HG02588 (cell line): ENCODE data around the gene C4BPA.
A peak's percentile ranks its signal among the peaks of the same experiment; 100 is the strongest.

ENCODE experiments used
- ATAC-seq: cut with Tn5 transposase; IDR thresholded peaks from one replicate; pipeline ENCODE4 v1.9.1; 2021; ENCODE audit warnings: mild to moderate bottlenecking, moderate library complexity; ENCODE audit not compliant: unreplicated experiment

The C4BPA gene

GRCh38 chr1:207103892-207104373 lies at the start of gene C4BPA:
TSS of gene C4BPA (plus strand) at chr1:207104233. CDS start at chr1:207113026, 8,793 bp downstream.
- ATAC-seq = no peak

GRCh38 chr1:207054491-207054890 lies 49.5 kb upstream of the C4BPA start:
- ATAC-seq = no peak

GRCh38 chr1:207055386-207056001 lies 48.5 kb upstream of the C4BPA start:
- ATAC-seq = no peak

- no peak for ATAC-seq
Observed at GRCh38 chr1:207056673-207057072, 47.4 kb upstream of the C4BPA start.

- no peak for ATAC-seq
Observed at GRCh38 chr1:207058252-207058651, 45.8 kb upstream of the C4BPA start.

GRCh38 chr1:207058878-207059867 lies 44.9 kb upstream of the C4BPA start:
- ATAC-seq = no peak

GRCh38 chr1:207059881-207060280 lies 44.2 kb upstream of the C4BPA start:
- no peak for ATAC-seq

- no peak for ATAC-seq
Observed at GRCh38 chr1:207060596-207060995, 43.4 kb upstream of the C4BPA start.

GRCh38 chr1:207062058-207062457 lies 42.0 kb upstream of the C4BPA start:
- ATAC-seq = no peak

- ATAC-seq = no peak
Observed at GRCh38 chr1:207063014-207063413, 41.0 kb upstream of the C4BPA start.

- no peak for ATAC-seq
Observed at GRCh38 chr1:207064561-207064960, 39.5 kb upstream of the C4BPA start.

GRCh38 chr1:207067185-207067584 lies 36.8 kb upstream of the C4BPA start:
- ATAC-seq = no peak

- no peak for ATAC-seq
Observed at GRCh38 chr1:207067665-207068064, 36.4 kb upstream of the C4BPA start.

- ATAC-seq = no peak
Observed at GRCh38 chr1:207069061-207069460, 35.0 kb upstream of the C4BPA start.

GRCh38 chr1:207069858-207070506 lies 34.1 kb upstream of the C4BPA start:
- peak; percentile 62 for ATAC-seq

GRCh38 chr1:207070811-207071210 lies 33.2 kb upstream of the C4BPA start:
- ATAC-seq = no peak

GRCh38 chr1:207071426-207071825 lies 32.6 kb upstream of the C4BPA start:
- ATAC-seq = no peak

- ATAC-seq = no peak
Observed at GRCh38 chr1:207072233-207072632, 31.8 kb upstream of the C4BPA start.

GRCh38 chr1:207073906-207074820 lies 29.9 kb upstream of the C4BPA start:
- ATAC-seq = no peak

- ATAC-seq = no peak
Observed at GRCh38 chr1:207076181-207076955, 27.7 kb upstream of the C4BPA start.
